GM21423 (cell line): ENCODE data around the gene PRKAA2.
"Not testable (repeated sequence)": the region's sequence is repeated elsewhere in the genome, so short reads cannot be mapped to it uniquely, and the experiment has no call there.

Experiments used
- ATAC-seq: cut with Tn5 transposase; IDR thresholded peaks from one replicate; pipeline ENCODE4 v1.9.1; 2021; ENCODE audit warnings: mild to moderate bottlenecking, moderate library complexity; ENCODE audit not compliant: unreplicated experiment

The PRKAA2 gene

GRCh38 chr1:56644919-56645676 lies at the start of gene PRKAA2:
TSS of gene PRKAA2 (plus strand) at chr1:56645314. CDS start at chr1:56645388, 74 bp downstream.
- no peak for ATAC-seq

DNA sequence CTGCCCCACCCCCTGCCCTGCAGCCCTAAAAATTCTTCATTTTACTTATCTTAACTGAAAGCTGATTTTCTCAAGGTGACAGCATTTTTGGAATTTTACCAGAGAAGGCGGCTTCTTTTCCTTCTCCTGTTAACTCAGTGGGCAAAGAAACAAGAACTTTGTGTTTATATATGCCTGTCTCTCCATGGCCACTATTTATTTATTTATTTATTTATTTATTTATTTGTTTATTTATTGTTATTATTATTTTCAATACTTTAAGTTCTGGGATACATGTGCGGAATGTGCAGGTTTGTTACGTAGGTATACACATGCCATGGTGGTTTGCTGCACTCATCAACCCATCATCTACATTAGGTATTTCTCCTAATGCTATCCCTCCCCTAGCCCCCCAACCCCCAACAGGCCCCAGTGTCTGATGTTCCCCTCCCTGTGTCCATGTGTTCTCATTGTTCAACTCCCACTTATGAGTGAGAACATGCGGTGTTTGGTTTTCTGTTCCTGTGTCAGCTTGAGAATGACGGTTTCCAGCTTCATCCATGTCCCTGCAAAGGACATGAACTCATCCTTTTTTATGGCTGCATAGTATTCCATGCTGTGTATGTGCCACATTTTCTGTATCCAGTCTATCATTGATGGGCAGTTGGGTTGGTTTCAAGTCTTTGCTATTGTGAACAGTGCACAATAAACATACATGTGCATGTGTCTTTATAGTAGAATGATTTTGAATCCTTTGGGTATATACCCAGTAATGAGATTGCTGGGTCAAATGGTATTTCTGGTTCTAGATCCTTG lies 49.5 kb upstream of the PRKAA2 start:
- not testable (repeated sequence) for ATAC-seq

DNA sequence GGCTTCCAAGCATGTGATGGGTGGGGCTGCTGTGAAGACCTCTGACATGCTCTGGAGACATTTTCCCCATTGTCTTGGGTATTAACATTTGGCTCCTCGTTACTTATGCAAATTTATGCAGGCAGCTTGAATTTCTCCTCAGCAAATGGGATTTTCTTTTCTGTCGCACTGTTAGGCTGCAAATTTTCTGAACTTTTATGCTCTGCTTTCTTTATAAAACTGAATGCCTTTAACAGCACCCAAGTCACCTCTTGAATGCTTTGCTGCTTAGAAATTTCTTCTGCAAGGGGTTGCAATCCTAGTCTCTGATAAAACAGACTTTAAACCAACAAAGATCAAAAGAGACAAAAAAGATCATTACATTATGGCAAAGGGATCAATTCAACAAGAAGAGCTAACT lies 35.0 kb upstream of the PRKAA2 start:
- ATAC-seq, result not testable (repeated sequence)

DNA sequence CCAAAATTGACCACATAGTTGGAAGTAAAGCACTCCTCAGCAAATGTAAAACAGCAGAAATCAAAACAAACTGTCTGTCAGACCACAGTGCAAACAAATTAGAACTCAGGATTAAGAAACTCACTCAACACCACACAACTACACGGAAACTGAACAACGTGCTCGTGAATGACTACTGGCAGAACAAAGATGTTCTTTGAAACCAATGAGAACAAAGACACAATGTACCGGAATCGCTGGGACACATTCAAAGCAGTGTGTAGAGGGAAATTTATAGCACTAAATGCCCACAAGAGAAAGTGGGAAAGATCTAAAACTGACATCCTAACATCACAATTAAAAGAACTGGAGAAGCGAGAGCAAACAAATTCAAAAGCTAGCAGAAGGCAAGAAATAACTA lies 34.3 kb upstream of the PRKAA2 start:
- not testable (repeated sequence) for ATAC-seq

DNA sequence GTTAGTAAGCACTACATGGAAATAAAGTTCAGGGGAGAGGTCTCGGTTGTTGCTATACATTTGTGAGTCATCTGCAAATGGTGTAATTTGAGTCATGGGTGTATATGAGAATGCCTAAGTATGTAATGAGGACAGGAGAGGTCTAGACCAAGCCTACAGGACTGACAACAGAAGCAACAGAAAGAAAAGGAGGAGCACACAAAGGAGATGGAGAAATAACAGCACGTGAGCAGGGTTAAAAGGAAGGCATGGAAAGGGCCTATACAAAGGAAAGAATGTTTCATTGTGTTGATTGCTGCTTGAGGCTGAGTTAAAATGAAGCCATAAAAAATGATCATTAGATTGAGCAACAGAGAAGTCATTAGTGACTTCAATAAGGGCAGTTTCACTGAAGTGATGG lies 28.0 kb upstream of the PRKAA2 start:
- no peak for ATAC-seq

DNA sequence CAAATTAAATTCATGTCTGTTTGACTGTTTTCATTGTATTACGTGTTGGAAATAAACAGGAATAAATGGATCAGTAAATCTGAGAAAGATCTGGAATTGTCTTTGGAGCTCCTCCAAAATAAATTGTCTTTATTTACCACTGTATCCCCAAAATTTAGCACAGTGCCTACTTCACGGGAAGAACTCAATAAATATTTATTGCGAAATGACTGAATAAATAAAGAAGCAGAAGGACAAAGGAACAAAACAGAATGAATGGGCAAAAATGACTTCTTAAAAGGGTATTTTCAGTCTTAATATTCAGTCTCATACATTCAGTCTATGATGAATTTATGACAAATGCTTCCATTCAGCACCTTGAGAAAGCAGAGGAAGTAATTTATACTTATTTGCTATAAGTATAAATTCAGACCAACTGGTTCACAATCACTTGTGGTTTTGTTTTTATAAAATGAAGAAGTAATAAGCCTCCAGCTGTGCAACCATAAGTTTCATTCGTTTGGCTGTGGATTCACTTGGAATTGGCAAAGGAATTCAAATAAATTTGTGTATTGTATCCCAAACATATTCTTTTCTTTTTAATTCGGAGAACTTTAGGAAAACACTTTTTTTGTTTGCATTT lies 19.2 kb upstream of the PRKAA2 start:
- ATAC-seq, result no peak

GRCh38 chr1:56626546-56626945 lies 18.6 kb upstream of the PRKAA2 start:
- ATAC-seq, result no peak

- no peak for ATAC-seq
Observed at GRCh38 chr1:56627019-56627635, 18.0 kb upstream of the PRKAA2 start.

DNA sequence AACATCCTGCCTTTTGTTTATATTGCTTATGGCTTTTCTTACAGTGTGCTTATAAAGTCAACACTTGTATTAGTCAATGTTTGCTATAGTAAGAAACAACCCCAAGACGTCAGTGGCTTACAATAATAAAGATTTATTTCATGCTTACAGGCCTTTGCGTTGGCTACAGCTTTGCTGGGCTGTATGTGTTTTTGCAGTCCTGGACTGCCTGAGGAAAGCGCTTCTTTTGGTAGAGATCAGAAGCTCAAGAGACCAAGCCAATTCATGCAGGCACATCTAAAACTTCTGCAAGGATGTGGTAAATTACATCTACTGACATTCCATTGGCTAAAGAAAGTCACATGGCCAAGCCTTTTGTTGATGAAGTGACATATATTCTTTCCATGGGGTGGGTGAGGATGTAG lies 17.5 kb upstream of the PRKAA2 start:
- ATAC-seq, result no peak

GRCh38 chr1:56630786-56631185 lies 14.3 kb upstream of the PRKAA2 start:
- ATAC-seq, result no peak

GRCh38 chr1:56631901-56632300 lies 13.2 kb upstream of the PRKAA2 start:
- ATAC-seq, result no peak

GRCh38 chr1:56634981-56635380 lies 10.1 kb upstream of the PRKAA2 start:
- ATAC-seq, result no peak

DNA sequence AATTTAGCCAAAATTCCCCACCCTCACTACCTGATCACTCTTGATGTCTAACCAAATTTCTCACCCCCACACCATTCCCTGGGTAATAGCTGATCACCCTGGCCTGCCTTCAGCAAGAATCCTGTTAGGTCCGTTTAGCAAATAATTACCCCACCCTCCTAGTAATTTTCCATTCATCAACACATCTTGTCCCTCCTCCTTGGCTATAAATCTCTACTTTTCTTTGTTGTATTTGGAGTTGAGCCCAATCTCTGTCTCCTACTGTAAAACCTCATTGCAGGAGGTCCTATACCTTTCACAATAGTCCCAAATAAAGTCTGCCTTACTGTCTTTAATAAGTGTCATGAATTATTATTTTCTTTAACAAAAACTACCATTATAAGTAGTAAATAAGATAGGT lies 6.9 kb upstream of the PRKAA2 start:
- no peak for ATAC-seq

- no peak for ATAC-seq
Observed at GRCh38 chr1:56639211-56639610, 5.9 kb upstream of the PRKAA2 start.

DNA sequence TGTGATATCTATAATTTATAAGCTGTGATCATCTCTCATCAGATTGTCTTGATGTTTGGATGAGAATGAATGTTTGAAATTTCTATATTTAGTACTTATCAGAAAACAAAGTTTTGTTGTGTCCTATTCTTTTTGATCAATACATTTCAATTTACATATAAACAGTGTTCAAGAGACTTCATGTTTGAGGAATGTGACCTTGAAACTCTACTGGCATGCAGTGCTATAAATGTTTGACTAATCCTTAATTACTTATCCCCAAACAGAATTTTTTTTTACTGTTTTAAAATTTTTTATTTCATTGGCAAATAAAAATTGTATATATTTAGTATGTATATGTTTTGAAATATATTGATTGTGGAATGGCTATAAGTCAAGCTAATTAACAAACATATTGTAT lies 1.5 kb upstream of the PRKAA2 start:
- ATAC-seq, result no peak

DNA sequence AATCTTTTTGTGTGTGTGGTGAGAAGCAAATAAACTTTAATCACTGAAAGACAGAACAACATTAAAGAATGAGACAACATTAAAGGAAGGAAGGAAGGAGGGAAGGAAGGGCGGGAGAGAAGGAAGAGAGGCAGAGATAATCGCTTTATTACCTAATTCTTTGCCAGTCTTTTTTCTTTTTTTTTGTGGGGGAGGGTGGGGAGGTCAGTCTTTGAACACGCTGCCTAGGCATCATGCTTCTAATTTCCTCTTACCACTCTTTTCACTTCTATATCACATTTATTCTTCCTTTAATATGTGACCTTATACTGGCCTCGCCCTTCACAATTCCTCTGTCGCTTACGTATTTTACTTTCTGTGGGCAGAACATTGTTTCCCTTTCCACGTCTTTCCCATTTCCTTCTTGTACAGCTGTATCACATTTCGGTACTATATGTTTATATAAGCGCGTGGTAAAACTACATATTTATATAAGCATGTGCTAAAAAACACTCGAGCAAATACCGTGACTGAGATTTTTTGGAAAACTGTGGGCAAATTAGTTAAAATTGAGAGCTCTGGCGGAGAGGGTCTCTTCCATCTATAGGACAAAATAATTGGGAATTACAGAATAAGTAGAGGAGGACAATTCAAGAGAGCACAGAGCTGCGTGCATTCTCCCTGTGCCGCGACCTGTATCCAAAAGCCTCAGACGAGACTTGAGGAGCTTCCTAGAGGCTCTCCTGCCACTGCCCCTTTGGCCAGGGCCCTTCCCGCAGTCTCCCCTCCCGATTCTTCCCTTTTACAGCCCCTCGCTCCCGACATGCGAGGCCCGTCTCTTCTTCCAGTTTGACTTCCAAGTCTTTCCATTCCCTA lies 823 bp upstream of the PRKAA2 start:
- ATAC-seq, result no peak

GRCh38 chr1:56645677-56646305 lies 677 bp downstream of the PRKAA2 start:
- no peak for ATAC-seq

DNA sequence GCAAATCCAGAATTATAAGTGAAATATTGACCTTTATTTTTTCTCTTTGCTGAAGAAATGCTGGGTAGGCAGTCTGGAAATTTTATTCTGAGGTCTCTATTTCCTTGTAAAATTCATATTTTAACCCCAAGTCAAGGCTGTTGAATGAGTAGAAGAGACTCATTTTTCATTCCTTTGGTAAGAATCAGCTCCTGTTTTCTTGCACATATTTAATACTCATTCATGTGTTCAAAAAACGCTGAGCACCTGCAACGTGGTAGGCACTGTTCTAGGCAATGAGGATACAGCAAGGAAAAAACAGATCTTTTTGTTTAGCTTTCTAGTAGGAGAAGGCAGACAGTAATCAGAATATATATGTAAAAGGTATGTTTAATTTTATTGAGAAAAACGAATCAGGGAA lies 1.5 kb downstream of the PRKAA2 start:
- no peak for ATAC-seq

DNA sequence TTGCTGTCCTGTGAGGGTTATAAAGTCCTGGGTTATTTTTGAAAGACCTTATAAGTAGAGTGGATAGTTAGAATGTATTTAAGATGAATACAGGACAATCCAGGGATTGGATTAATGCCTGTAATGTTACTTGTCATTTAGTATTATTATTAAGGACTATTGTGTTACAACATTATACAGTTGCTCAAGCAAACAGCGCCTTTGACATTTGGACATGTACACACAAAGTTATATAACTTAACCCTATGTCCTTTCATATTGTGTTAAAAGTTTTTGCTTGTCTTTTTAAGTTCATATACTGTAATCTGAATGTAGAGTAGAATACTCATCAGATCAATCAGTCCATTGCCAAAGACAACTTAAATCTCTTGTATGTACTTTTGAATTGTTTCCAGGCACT lies 2.0 kb downstream of the PRKAA2 start:
- no peak for ATAC-seq

DNA sequence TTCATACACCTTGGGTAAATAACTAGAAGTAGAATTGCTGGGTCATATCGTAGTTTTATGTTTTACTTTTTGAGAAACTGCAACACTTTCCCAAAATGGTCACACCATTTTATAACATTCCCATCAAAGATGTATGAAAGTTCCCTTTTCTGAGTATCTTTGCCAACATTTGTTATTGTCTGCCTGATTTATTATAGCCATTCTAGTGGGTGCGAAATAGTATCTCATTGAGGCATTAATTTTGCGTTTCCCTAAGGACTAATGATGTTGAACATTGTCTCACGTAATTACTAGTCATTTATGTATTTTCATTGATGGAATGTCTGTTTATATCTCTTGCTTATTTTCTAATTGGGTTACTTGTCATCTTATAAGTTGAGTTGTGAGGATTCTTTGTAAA lies 3.4 kb downstream of the PRKAA2 start:
- ATAC-seq, result no peak
